SU-DHL-6 (cell line): ENCODE results near the gene ARHGEF28.

ENCODE experiments used
- H2AFZ ChIP-seq: fragments of 200-600 bp; sonication (generic); 2 replicates; pipeline ENCODE4 v1.6.1; 2014; ENCODE audit warnings: low read depth, mild to moderate bottlenecking, moderate library complexity, mixed read lengths, antibody characterized with exemption, low read length; ENCODE audit not compliant: severe bottlenecking
- H3F3A ChIP-seq: fragments of 200-600 bp; shearing (Covaris generic); 2 replicates; pipeline ENCODE4 v1.6.0; 2016; ENCODE audit warnings: antibody characterized with exemption, mild to moderate bottlenecking; ENCODE audit not compliant: insufficient read depth
- H3K27ac ChIP-seq: fragments of 200-600 bp; sonication (generic); 2 replicates; pipeline ENCODE4 v1.5.1; 2016; ENCODE audit warnings: low read depth, mild to moderate bottlenecking, low read length, moderate library complexity, mixed read lengths
- H3K27me3 ChIP-seq: fragments of 200-600 bp; sonication (generic), shearing (Covaris generic); 2 replicates; pipeline ENCODE4 v1.6.0; 2014; ENCODE audit warnings: mild to moderate bottlenecking, low read length
- H3K36me3 ChIP-seq: fragments of 200-600 bp; sonication (generic); 2 replicates; pipeline ENCODE4 v1.6.1; 2014; ENCODE audit warnings: mild to moderate bottlenecking, low read length, mixed read lengths
- H3K4me2 ChIP-seq: fragments of 300-600, 200-600 bp; shearing (Covaris generic), sonication (generic); 2 replicates; pipeline ENCODE4 v1.6.0; 2014; ENCODE audit warnings: low read length, low read depth, mild to moderate bottlenecking; ENCODE audit not compliant: poor library complexity, severe bottlenecking
- H3K4me3 ChIP-seq: fragments of 200-600 bp; sonication (generic); 2 replicates; pipeline ENCODE4 v1.5.1; 2014; ENCODE audit warnings: antibody characterized with exemption, low read length, mild to moderate bottlenecking, mixed read lengths; ENCODE audit not compliant: insufficient read depth, poor library complexity, severe bottlenecking
- H3K79me2 ChIP-seq: fragments of 200-600 bp; sonication (generic); 2 replicates; pipeline ENCODE4 v1.6.1; 2014; ENCODE audit warnings: mild to moderate bottlenecking, low read length, moderate library complexity; ENCODE audit not compliant: insufficient read depth
- H3K9ac ChIP-seq: fragments of 200-600 bp; sonication (generic); 2 replicates; pipeline ENCODE4 v1.7.0; 2014; ENCODE audit warnings: mild to moderate bottlenecking, low read length
- H3K9me2 ChIP-seq: fragments of 200-600 bp; sonication (generic); replicated peaks from 2 replicates; pipeline ENCODE4 v1.6.1; 2014; ENCODE audit warnings: low read length; ENCODE audit not compliant: insufficient read depth
- H3K9me3 ChIP-seq: fragments of 200-600 bp; sonication (generic); 2 replicates; pipeline ENCODE4 v1.6.1; 2014; ENCODE audit warnings: low read length, mixed read lengths; ENCODE audit not compliant: insufficient read depth
- H4K20me1 ChIP-seq: fragments of 200-600 bp; sonication (generic); 2 replicates; pipeline ENCODE4 v1.6.1; 2014; ENCODE audit warnings: low read depth, mild to moderate bottlenecking, antibody characterized with exemption, low read length, moderate library complexity, mixed read lengths
- CTCF ChIP-seq: fragments of 200-600 bp; sonication (generic); IDR thresholded peaks from one replicate; pipeline ENCODE4 v1.5.1; 2017; ENCODE audit warnings: antibody characterized with exemption, mild to moderate bottlenecking, low read length, moderate library complexity; ENCODE audit not compliant: insufficient read depth, poor library complexity, severe bottlenecking
- EZH2phosphoT487 ChIP-seq: fragments of 200-600 bp; sonication (generic), shearing (Covaris generic); conservative IDR thresholded peaks from 2 replicates; pipeline ENCODE4 v1.6.1; 2018; ENCODE audit warnings: mild to moderate bottlenecking, antibody characterized with exemption, low read length, moderate library complexity, mixed read lengths

ARHGEF28 gene

GRCh38 chr5:73663161-73663859 is 37.3 kb downstream of the ARHGEF28 start:
- Histone ChIP-seq H3K27ac (no peak overlapping the region), H3K36me3 (no peaks in the 10 kb centered on the region), H3K9me2 (no peaks in the 10 kb centered on the region), H3K9ac (no peak overlapping the region), H2AFZ (no peak overlapping the region), H3F3A (no peaks in the 10 kb centered on the region), H4K20me1 (no peaks in the 10 kb centered on the region), H3K79me2 (no peaks in the 10 kb centered on the region), H3K9me3 (no peaks in the 10 kb centered on the region), H3K4me2 (no peak overlapping the region), H3K27me3 (no peaks in the 10 kb centered on the region), H3K4me3 (no peak overlapping the region)
- TF ChIP-seq CTCF: no peak
- no peak for TF ChIP-seq EZH2phosphoT487

- H3K36me3 ChIP-seq: no peaks in the 10 kb centered on the region
- no peaks in the 10 kb centered on the region for H3K27me3 ChIP-seq
- H3K4me3 ChIP-seq: no peak overlapping the region
- H3K9me3 ChIP-seq: no peaks in the 10 kb centered on the region
- no peaks in the 10 kb centered on the region for H3F3A ChIP-seq
- no peak overlapping the region for H3K9ac ChIP-seq
- H3K9me2 ChIP-seq: no peaks in the 10 kb centered on the region
- no peak for TF ChIP-seq EZH2phosphoT487
- TF ChIP-seq CTCF: no peak
- H3K79me2 ChIP-seq: no peaks in the 10 kb centered on the region
- no peaks in the 10 kb centered on the region for H4K20me1 ChIP-seq
- H2AFZ ChIP-seq: no peak overlapping the region
- H3K27ac ChIP-seq: no peak overlapping the region
- H3K4me2 ChIP-seq: no peak overlapping the region
Observed at GRCh38 chr5:73663860-73664240, 37.9 kb downstream of the ARHGEF28 start.

- H3K4me3 ChIP-seq: no peak overlapping the region
- no peak overlapping the region for H2AFZ ChIP-seq
- H3K9ac ChIP-seq: no peak overlapping the region
- H3K36me3 ChIP-seq: no peaks in the 10 kb centered on the region
- TF ChIP-seq CTCF (no peak), EZH2phosphoT487 (no peak)
- no peaks in the 10 kb centered on the region for H3K9me3 ChIP-seq
- H3K79me2 ChIP-seq: no peaks in the 10 kb centered on the region
- no peaks in the 10 kb centered on the region for H4K20me1 ChIP-seq
- H3F3A ChIP-seq: no peaks in the 10 kb centered on the region
- no peaks in the 10 kb centered on the region for H3K9me2 ChIP-seq
- no peak overlapping the region for H3K4me2 ChIP-seq
- no peak overlapping the region for H3K27ac ChIP-seq
- H3K27me3 ChIP-seq: no peaks in the 10 kb centered on the region
Observed at GRCh38 chr5:73664796-73665195, 38.8 kb downstream of the ARHGEF28 start.
